ENCODE results near the gene TMEM150B. TPM values are rescaled to one million over a fixed set of nuclear protein-coding genes. Genes with fewer than 3 reads are reported as not detected.
A peak's percentile ranks its signal among the peaks of the same experiment; 100 is the strongest.

Gene TMEM150B
- total and polyA plus RNA-seq, 9 of the 15 experiments (the other 6 are each of a cell fraction or from before 2014, with no cell fraction given) = 0.47 to 1.3 (median 0.74) TPM; not detected in 2

DNA sequence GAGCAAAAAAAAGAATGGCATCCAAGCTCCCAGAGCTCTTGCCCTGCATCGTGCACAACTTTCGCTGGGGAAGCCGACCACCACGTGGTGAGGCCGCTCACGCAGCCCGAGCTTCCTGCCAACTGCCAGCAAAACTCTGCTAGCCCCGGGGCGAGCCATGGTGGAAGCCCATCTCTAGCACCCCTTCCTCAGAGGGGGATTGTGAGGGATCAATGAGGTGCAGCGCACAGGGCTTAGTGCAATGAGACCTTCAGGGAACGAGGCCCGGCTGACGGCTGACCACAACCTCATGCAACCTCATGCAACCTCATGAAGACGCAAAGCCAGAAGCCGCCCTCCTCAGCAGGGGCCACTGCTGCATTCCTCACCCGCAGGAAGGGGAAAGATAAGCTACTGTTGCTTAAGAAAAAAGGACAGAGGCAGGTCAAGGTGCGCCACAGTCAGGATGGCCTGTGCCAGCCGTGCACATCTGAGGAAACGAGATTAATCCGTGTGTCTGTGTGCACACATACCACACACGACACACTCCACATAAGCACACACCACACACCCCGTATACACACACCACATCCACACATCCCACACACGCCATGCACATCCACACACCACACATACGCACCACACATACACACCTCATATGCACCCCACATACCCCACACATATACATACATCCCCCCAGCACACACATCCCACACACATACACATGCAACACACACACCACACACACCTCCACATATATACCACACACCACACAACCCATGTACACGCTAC is 54.8 kb downstream of the TMEM150B start (continued):
- TF ChIP-seq ATF6 (CRISPR knock-in tag; IDR thresholded peaks at IDR 0.05) (no peak), ZZZ3 (IDR thresholded peaks at IDR 0.05) (no peak), ZBTB2 (IDR thresholded peaks at IDR 0.05) (no peak), FOXJ3 (CRISPR knock-in tag; IDR thresholded peaks at IDR 0.05) (no peak), ZNF184 (CRISPR knock-in tag; IDR thresholded peaks at IDR 0.05) (no peak), ZNF197 (CRISPR knock-in tag; IDR thresholded peaks at IDR 0.05; ENCODE audit: low read depth) (peak; percentile 68; the same call in 1 of the 2 replicates), SMC3 (conservative IDR thresholded peaks at IDR 0.05; ENCODE audit: insufficient read depth, low read depth, low read length) (no peak), MCM2 (IDR thresholded peaks at IDR 0.05; ENCODE audit: low read depth) (no peak), KAT2B (IDR thresholded peaks at IDR 0.05; ENCODE audit: low read depth, low read length) (no peak), RCOR1 (IDR thresholded peaks at IDR 0.05; ENCODE audit: borderline replicate concordance in 1 of 2, low read depth in 2 of 2, low read length in 2 of 2) (peak in 1 of 2 experiments; percentile 60; a peak in 1 of 4 replicates), HNRNPL (IDR thresholded peaks at IDR 0.05; ENCODE audit: low read depth, low read length) (no peak), NCOR1 (IDR thresholded peaks at IDR 0.05) (0 out of 2 replicates have a peak, but pooled peaks have one; percentile 22), STAG1 (CRISPR knock-in tag; IDR thresholded peaks at IDR 0.05; ENCODE audit: borderline replicate concordance) (no peak)
- TF ChIP-seq, protein P1, sequence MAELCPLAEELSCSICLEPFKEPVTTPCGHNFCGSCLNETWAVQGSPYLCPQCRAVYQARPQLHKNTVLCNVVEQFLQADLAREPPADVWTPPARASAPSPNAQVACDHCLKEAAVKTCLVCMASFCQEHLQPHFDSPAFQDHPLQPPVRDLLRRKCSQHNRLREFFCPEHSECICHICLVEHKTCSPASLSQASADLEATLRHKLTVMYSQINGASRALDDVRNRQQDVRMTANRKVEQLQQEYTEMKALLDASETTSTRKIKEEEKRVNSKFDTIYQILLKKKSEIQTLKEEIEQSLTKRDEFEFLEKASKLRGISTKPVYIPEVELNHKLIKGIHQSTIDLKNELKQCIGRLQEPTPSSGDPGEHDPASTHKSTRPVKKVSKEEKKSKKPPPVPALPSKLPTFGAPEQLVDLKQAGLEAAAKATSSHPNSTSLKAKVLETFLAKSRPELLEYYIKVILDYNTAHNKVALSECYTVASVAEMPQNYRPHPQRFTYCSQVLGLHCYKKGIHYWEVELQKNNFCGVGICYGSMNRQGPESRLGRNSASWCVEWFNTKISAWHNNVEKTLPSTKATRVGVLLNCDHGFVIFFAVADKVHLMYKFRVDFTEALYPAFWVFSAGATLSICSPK (IDR thresholded peaks at IDR 0.05; ENCODE audit: borderline replicate concordance) = no peak
- TF ChIP-seq, protein P2, sequence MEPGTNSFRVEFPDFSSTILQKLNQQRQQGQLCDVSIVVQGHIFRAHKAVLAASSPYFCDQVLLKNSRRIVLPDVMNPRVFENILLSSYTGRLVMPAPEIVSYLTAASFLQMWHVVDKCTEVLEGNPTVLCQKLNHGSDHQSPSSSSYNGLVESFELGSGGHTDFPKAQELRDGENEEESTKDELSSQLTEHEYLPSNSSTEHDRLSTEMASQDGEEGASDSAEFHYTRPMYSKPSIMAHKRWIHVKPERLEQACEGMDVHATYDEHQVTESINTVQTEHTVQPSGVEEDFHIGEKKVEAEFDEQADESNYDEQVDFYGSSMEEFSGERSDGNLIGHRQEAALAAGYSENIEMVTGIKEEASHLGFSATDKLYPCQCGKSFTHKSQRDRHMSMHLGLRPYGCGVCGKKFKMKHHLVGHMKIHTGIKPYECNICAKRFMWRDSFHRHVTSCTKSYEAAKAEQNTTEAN (CRISPR knock-in tag; IDR thresholded peaks at IDR 0.05) = no peak
- TF ChIP-seq, protein P3, sequence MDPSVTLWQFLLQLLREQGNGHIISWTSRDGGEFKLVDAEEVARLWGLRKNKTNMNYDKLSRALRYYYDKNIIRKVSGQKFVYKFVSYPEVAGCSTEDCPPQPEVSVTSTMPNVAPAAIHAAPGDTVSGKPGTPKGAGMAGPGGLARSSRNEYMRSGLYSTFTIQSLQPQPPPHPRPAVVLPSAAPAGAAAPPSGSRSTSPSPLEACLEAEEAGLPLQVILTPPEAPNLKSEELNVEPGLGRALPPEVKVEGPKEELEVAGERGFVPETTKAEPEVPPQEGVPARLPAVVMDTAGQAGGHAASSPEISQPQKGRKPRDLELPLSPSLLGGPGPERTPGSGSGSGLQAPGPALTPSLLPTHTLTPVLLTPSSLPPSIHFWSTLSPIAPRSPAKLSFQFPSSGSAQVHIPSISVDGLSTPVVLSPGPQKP (CRISPR knock-in tag; IDR thresholded peaks at IDR 0.05) = no peak
- TF ChIP-seq, protein P4, sequence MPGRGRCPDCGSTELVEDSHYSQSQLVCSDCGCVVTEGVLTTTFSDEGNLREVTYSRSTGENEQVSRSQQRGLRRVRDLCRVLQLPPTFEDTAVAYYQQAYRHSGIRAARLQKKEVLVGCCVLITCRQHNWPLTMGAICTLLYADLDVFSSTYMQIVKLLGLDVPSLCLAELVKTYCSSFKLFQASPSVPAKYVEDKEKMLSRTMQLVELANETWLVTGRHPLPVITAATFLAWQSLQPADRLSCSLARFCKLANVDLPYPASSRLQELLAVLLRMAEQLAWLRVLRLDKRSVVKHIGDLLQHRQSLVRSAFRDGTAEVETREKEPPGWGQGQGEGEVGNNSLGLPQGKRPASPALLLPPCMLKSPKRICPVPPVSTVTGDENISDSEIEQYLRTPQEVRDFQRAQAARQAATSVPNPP (IDR thresholded peaks at IDR 0.05; ENCODE audit: borderline replicate concordance, insufficient read depth, insufficient read length) = no peak

Measured in K562 (cell line).